Thoracic aorta (tissue), 2 donors: ENCODE data around the gene BTAF1. TPM values are rescaled to one million over a fixed set of nuclear protein-coding genes. Genes with fewer than 3 reads are reported as not detected.
A peak's percentile ranks its signal among the peaks of the same experiment; 100 is the strongest.

ENCODE experiments used
- ATAC-seq: fragments of 150-250 bp; one replicate; pipeline ENCODE4 v1.8.0; 2017; ENCODE audit warnings: low read depth; ENCODE audit not compliant: insufficient number of reproducible peaks, low FRiP score
- DNase-seq: peaks from one replicate; pipeline ENCODE4 v3.0.0-alpha.2; 2020; ENCODE audit warnings: low spot score
- H3K27ac ChIP-seq, 2 donors: fragments of 200-600 bp; sonication (generic); 1 replicate in 1 of 2; 2 replicates in 1 of 2; pipeline ENCODE4 v1.5.1; 2016; ENCODE audit warnings: mild to moderate bottlenecking in 2 of 2, moderate library complexity in 2 of 2
- H3K27me3 ChIP-seq: fragments of 200-600 bp; sonication (generic); replicated peaks from 2 replicates; pipeline ENCODE4 v1.6.0; 2016; ENCODE audit warnings: mild to moderate bottlenecking; ENCODE audit not compliant: insufficient read depth
- H3K36me3 ChIP-seq: fragments of 200-600 bp; sonication (generic); one replicate; pipeline ENCODE4 v1.5.1; 2016
- H3K4me1 ChIP-seq, 2 donors: fragments of 200-600 bp; sonication (generic); 1 replicate in 1 of 2; 2 replicates in 1 of 2; pipeline versions ENCODE4 v1.5.1 to v1.6.0; 2016; ENCODE audit warnings: low read depth in 2 of 2, mild to moderate bottlenecking in 1 of 2; ENCODE audit not compliant: control insufficient read depth in 1 of 2
- H3K4me3 ChIP-seq: fragments of 200-600 bp; sonication (generic); 2 replicates; pipeline ENCODE4 v1.5.1; 2016; ENCODE audit warnings: mild to moderate bottlenecking
- H3K9me3 ChIP-seq: fragments of 200-600 bp; sonication (generic); 2 replicates; pipeline ENCODE4 v1.5.1; 2016
- total RNA-seq, 2 donors: library from RNA; depleted of rRNA; stranded (reverse); fragments of >200 nt; gene quantifications; one replicate each; pipeline versions ENCODE4 v1.1.0 to v1.2.3, GENCODE V29; 2016
- TF ChIP-seq, protein P1 (sequence below): fragments of 200-600 bp; sonication (generic); IDR thresholded peaks from one replicate; pipeline ENCODE4 v1.5.1; 2019; ENCODE audit warnings: antibody characterized with exemption

The BTAF1 gene
- 10 to 100 TPM; 55.4 to 72.2 TPM for total RNA-seq

DNA sequence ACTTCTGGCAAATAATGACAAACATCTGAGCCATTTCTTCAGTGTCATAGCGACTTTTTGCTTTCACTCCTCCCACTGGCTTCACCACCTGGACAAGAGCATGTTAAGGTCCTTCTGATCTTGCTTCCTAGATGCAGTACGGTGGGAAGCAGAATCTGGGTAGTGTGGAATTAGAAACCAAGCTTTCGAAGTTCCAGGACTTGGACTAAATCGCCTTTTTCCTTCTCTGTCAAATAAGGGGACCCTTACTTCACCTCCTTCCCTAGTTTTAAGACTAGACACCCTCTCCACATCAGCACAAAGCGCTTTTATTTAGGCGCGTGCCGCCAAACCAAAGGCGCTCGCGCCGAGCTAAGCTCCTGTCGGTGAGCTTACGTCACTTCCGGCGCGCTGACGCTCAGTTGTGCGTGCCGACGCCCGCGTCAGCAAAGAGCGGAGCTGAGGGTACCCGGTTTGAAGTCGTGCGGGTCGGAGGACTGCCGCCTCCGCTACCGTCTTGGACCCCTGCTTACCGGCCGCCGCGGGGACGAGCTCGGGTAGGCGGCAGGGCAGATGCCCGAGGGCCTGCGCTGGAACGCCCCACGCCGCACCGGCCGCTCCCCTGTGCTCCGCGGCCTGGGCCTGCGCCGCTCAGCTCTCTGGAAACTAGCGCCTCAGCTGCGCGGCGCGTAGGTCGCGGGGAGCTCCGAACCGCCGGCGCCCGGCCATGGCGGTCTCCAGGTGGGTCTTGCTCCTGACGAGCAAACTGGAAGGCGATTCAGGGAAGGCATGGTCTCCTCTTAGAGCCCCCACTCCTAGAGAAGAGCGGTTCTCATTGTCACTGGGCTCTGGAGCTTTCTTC, at the start of gene BTAF1:
TSS of gene BTAF1 (plus strand) at position 400 of the 841 bp plus-strand sequence. CDS start at position 707, 307 bp downstream.
- Histone ChIP-seq H3K36me3 (no peaks in the 10 kb centered on the region), H3K4me1 (peaks cover 20 to 33% of the 10 kb centered on the region in 2 donors), H3K27ac (peak within 1 kb of the TSS; percentile 79 to 94), H3K27me3 (no peaks in the 10 kb centered on the region), H3K9me3 (peaks cover 2% of the 10 kb centered on the region), H3K4me3 (peak within 1 kb of the TSS; percentile 91)
- TF ChIP-seq, protein P1, sequence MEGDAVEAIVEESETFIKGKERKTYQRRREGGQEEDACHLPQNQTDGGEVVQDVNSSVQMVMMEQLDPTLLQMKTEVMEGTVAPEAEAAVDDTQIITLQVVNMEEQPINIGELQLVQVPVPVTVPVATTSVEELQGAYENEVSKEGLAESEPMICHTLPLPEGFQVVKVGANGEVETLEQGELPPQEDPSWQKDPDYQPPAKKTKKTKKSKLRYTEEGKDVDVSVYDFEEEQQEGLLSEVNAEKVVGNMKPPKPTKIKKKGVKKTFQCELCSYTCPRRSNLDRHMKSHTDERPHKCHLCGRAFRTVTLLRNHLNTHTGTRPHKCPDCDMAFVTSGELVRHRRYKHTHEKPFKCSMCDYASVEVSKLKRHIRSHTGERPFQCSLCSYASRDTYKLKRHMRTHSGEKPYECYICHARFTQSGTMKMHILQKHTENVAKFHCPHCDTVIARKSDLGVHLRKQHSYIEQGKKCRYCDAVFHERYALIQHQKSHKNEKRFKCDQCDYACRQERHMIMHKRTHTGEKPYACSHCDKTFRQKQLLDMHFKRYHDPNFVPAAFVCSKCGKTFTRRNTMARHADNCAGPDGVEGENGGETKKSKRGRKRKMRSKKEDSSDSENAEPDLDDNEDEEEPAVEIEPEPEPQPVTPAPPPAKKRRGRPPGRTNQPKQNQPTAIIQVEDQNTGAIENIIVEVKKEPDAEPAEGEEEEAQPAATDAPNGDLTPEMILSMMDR, result no peak
- peak; percentile 62 for DNase-seq
- ATAC-seq, result peak; percentile 93

DNA sequence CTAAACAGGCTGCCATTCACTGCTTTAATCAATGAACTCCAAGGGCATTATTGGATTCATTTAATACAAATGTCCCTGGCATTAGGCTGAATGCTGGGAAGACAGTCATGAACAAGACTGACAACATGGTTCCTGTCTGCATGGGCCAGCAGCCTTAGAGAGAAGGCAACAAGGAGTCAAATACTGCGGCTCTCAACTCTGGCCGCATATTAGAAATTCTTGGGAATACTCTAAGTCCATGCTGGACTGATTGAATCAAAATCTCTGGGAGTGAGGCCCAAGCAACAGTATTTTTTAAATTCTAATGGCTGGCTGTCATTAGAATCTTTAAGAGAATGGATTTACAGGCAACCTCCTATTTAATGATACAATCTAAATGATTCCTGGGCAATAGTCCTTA, 48.4 kb upstream of the BTAF1 start:
- DNase-seq (no peak), ATAC-seq (no peak)
- H3K4me3 ChIP-seq, result no peak overlapping the region
- no peaks in the 10 kb centered on the region for H3K36me3 ChIP-seq
- H3K4me1 ChIP-seq, result peaks cover 0 to 5% of the 10 kb centered on the region in 2 donors
- TF ChIP-seq, protein P1, result no peak
- no peaks in the 10 kb centered on the region for H3K27me3 ChIP-seq
- no peak overlapping the region for H3K27ac ChIP-seq
- H3K9me3 ChIP-seq, result no peaks in the 10 kb centered on the region

DNA sequence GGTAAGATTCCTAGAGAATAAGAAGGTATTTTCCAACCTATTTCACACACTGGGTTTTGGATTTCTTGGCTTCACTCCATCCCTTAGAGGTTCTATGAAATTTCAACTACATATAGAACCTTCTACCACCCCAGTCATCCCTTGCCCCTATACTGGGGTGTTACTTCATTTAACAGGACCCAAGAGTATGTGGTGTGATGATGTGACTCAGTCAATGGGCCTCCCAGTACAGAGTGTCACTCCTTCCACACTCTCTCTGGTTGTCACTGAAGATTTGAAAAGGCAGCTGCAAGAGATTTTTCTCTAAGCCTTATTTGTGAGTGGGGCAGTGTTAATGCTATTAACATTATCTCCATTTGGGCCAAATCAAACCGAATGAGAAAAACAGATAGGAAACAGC, 47.8 kb upstream of the BTAF1 start:
- Histone ChIP-seq H3K4me1 (peaks cover 0 to 10% of the 10 kb centered on the region in 2 donors), H3K9me3 (no peaks in the 10 kb centered on the region), H3K4me3 (no peak overlapping the region), H3K36me3 (no peaks in the 10 kb centered on the region), H3K27me3 (no peaks in the 10 kb centered on the region), H3K27ac (no peak overlapping the region)
- DNase-seq (no peak), ATAC-seq (no peak)
- TF ChIP-seq, protein P1, result no peak

DNA sequence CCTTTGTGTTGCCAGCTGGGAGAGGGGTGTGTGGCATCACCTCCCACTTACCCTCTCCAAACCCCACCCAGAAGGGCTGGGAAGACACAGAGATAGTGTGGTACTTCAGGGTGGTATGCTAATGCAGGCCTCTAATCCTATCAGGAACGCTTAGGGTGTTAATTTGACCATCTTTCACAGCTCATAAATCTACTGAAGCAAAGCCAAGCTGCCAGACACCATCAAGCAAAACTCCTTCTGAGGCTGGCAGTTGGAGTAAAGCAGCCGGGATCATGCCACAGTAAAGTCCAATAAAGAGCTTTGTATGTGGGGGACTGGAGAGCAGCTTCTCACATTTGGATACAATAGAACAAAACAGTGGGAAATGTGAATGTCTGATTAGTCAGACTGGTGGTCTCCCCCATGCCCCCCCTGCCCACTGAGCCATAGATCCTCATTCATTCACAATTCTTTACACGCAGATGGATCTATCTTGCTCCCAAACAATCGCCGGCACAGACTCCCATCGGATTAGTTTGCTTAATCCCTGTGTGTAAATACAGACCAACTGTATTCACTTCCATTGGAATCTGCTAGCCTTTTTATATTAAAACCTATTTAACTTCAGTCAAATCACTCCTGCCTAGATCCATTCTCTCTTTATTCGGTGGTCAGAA, 43.9 kb upstream of the BTAF1 start:
- Histone ChIP-seq H3K27me3 (no peaks in the 10 kb centered on the region), H3K36me3 (no peaks in the 10 kb centered on the region), H3K9me3 (no peaks in the 10 kb centered on the region), H3K4me3 (no peak overlapping the region), H3K27ac (peak overlapping the region; percentile 37 to 46), H3K4me1 (peaks cover 10 to 29% of the 10 kb centered on the region in 2 donors)
- DNase-seq (no peak), ATAC-seq (no peak)
- TF ChIP-seq, protein P1, result no peak

DNA sequence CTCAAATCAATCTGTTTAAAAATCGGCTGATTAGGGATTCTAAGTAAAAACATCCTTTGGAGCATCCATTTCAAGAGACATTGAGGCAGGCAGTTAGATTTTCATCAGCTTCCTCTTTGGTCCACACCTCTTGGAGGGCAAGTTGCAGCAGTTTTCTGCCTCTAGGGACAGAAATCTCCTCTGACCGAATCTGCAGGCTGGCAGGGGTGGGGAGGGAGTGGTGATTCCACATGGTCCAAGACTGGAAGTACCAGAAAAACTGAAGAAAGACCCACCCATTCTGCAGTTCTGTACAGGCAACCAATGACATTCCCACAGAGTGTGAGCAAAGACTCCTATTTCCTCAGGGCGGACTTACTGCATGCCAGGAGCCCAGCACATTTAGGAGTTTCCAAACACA, 43.3 kb upstream of the BTAF1 start:
- TF ChIP-seq, protein P1, result peak; percentile 29
- DNase-seq (no peak), ATAC-seq (peak; percentile 66)
- Histone ChIP-seq H3K27ac (peak overlapping the region; percentile 37 to 46), H3K36me3 (no peaks in the 10 kb centered on the region), H3K4me3 (no peak overlapping the region), H3K9me3 (no peaks in the 10 kb centered on the region), H3K4me1 (peaks cover 11 to 36% of the 10 kb centered on the region in 2 donors), H3K27me3 (no peaks in the 10 kb centered on the region)
